SK-N-MC (cell line): Measurements from ENCODE around the gene BAMBI.

Experiments
- EZH2 ChIP-seq: fragments of 200-600 bp; sonication (generic); IDR thresholded peaks from one replicate; pipeline ENCODE4 v1.6.1; 2017; ENCODE audit warnings: antibody characterized with exemption
- FOXP2 ChIP-seq: optimal IDR thresholded peaks from 2 replicates; pipeline ENCODE3; 2011; ENCODE audit warnings: mild to moderate bottlenecking, moderate library complexity; ENCODE audit not compliant: insufficient read depth; ENCODE audit errors: extremely low read length, control extremely low read depth
- POLR2AphosphoS5 ChIP-seq: IDR thresholded peaks from 2 replicates; pipeline ENCODE4 v1.6.1; 2012; ENCODE audit warnings: mild to moderate bottlenecking, low read depth, low read length, borderline replicate concordance

- TF ChIP-seq POLR2AphosphoS5, result no peak
- TF ChIP-seq EZH2, result no peak
- no peak for TF ChIP-seq FOXP2
These were observed 9.7 kb downstream of the BAMBI start for GRCh38 chr10:28686835-28687682.
